Measurements from ENCODE around the gene WRAP73. TPM values are rescaled to one million over a fixed set of nuclear protein-coding genes. Genes with fewer than 3 reads are reported as not detected.

WRAP73 gene
- total RNA-seq, 1 donor from 2014 or later, result 23.3 TPM

- peaks cover 15% of the 10 kb centered on the region for H3K4me1 ChIP-seq
- intact Hi-C loops (cut with DNase I), result no loop called here
- no peaks in the 10 kb centered on the region for H3K9me3 ChIP-seq
- no peaks in the 10 kb centered on the region for H3K36me3 ChIP-seq
- TF ChIP-seq POLR2A (IDR thresholded peaks at IDR 0.05) (no peak), CTCF (IDR thresholded peaks at IDR 0.05) (no peak), POLR2AphosphoS5 (IDR thresholded peaks at IDR 0.05; ENCODE audit: insufficient read depth in 1 of 2, low read depth in 1 of 2) (no peak)
- H3K27me3 ChIP-seq, result no peaks in the 10 kb centered on the region
- H3K27ac ChIP-seq, result no peak overlapping the region
- no peak overlapping the region for H3K4me3 ChIP-seq
- no peak for DNase-seq (ENCODE audit: extremely low spot score in 2 of 2)
These were observed 47.5 kb downstream of the WRAP73 start for GRCh38 chr1:3602375-3602774.

GRCh38 chr1:3601743-3602142, 48.2 kb downstream of the WRAP73 start:
- H3K9me3 ChIP-seq, result no peaks in the 10 kb centered on the region
- TF ChIP-seq CTCF (IDR thresholded peaks at IDR 0.05), result no peak
- TF ChIP-seq POLR2A (IDR thresholded peaks at IDR 0.05), result no peak
- no peak for TF ChIP-seq POLR2AphosphoS5 (IDR thresholded peaks at IDR 0.05; ENCODE audit: insufficient read depth in 1 of 2, low read depth in 1 of 2)
- H3K4me3 ChIP-seq, result no peak overlapping the region
- H3K4me1 ChIP-seq, result peaks cover 15% of the 10 kb centered on the region
- no peak overlapping the region for H3K27ac ChIP-seq
- no peaks in the 10 kb centered on the region for H3K36me3 ChIP-seq
- no peak for DNase-seq (ENCODE audit: extremely low spot score in 2 of 2)
- intact Hi-C loops (cut with DNase I), result no loop called here
- H3K27me3 ChIP-seq, result no peaks in the 10 kb centered on the region

- DNase-seq (ENCODE audit: extremely low spot score in 2 of 2), result no peak
- H3K9me3 ChIP-seq, result no peaks in the 10 kb centered on the region
- H3K27ac ChIP-seq, result no peak overlapping the region
- TF ChIP-seq POLR2AphosphoS5 (IDR thresholded peaks at IDR 0.05; ENCODE audit: insufficient read depth in 1 of 2, low read depth in 1 of 2) (no peak), POLR2A (IDR thresholded peaks at IDR 0.05) (no peak)
- no peaks in the 10 kb centered on the region for H3K27me3 ChIP-seq
- H3K36me3 ChIP-seq, result no peaks in the 10 kb centered on the region
- H3K4me1 ChIP-seq, result peaks cover 15% of the 10 kb centered on the region
- H3K4me3 ChIP-seq, result no peak overlapping the region
- intact Hi-C loops (cut with DNase I), result no loop called here
These were observed 49.5 kb downstream of the WRAP73 start for GRCh38 chr1:3600354-3600753.

GRCh38 chr1:3599816-3600215, 50.1 kb downstream of the WRAP73 start:
- Histone ChIP-seq H3K4me3 (no peak overlapping the region), H3K27me3 (no peaks in the 10 kb centered on the region), H3K36me3 (no peaks in the 10 kb centered on the region), H3K27ac (no peak overlapping the region), H3K4me1 (peaks cover 15% of the 10 kb centered on the region), H3K9me3 (no peaks in the 10 kb centered on the region)
- intact Hi-C loops (cut with DNase I), result no loop called here
- DNase-seq (ENCODE audit: extremely low spot score in 2 of 2), result no peak
- TF ChIP-seq CTCF (IDR thresholded peaks at IDR 0.05) (no peak), POLR2AphosphoS5 (IDR thresholded peaks at IDR 0.05; ENCODE audit: insufficient read depth in 1 of 2, low read depth in 1 of 2) (no peak), POLR2A (IDR thresholded peaks at IDR 0.05) (no peak)

- Histone ChIP-seq H3K27ac (no peak overlapping the region), H3K36me3 (no peaks in the 10 kb centered on the region), H3K4me3 (no peak overlapping the region), H3K9me3 (no peaks in the 10 kb centered on the region), H3K27me3 (no peaks in the 10 kb centered on the region), H3K4me1 (peaks cover 15% of the 10 kb centered on the region)
- no peak for DNase-seq (ENCODE audit: extremely low spot score in 2 of 2)
- intact Hi-C loops (cut with DNase I), result no loop called here
- TF ChIP-seq POLR2AphosphoS5 (IDR thresholded peaks at IDR 0.05; ENCODE audit: insufficient read depth in 1 of 2, low read depth in 1 of 2) (no peak), POLR2A (IDR thresholded peaks at IDR 0.05) (no peak), CTCF (IDR thresholded peaks at IDR 0.05) (no peak)
These were observed 50.6 kb downstream of the WRAP73 start for GRCh38 chr1:3599286-3599811.
